Measurements from ENCODE around the gene GRB10.

- TF ChIP-seq CTCF (IDR thresholded peaks at IDR 0.05) (no peak), POLR2A (IDR thresholded peaks at IDR 0.05) (no peak)
These were observed 17.2 kb upstream of the GRB10 start for GRCh38 chr7:50799873-50800272.

All from uterus (tissue), 2 donors.